ENCODE data around the gene DIPK1B. TPM values are rescaled to one million over a fixed set of nuclear protein-coding genes. Genes with fewer than 3 reads are reported as not detected.

The DIPK1B gene
- polyA plus RNA-seq, 3 donors: 6.0 to 12.8 (median 8.7) TPM

- H3K27ac ChIP-seq (ENCODE audit: low read depth, low read length): no peak overlapping the region
- 85 to 92% (median 88%) methylated on average over 32 of the region's 32 CpGs for WGBS, 3 donors
Observed at GRCh38 chr9:136723362-136723976, 11.1 kb downstream of the DIPK1B start.

GRCh38 chr9:136723989-136724388 lies 11.6 kb downstream of the DIPK1B start:
- H3K27ac ChIP-seq (ENCODE audit: low read depth, low read length): no peak overlapping the region
- WGBS, 3 donors: 90 to 93% (median 92%) methylated on average over 8 of the region's 8 CpGs

GRCh38 chr9:136724772-136725171 lies 12.4 kb downstream of the DIPK1B start:
- 70 to 78% (median 73%) methylated on average over 7 of the region's 7 CpGs for WGBS, 3 donors

GRCh38 chr9:136725612-136726011 lies 13.2 kb downstream of the DIPK1B start:
- WGBS, 3 donors: 58 to 76% (median 69%) methylated on average over 10 of the region's 10 CpGs
- no peak overlapping the region for H3K27ac ChIP-seq (ENCODE audit: low read depth, low read length)

More at GRCh38 chr9:136724772-136725171, 12.4 kb downstream of the DIPK1B start:
- H3K27ac ChIP-seq (ENCODE audit: low read depth, low read length): no peak overlapping the region

- WGBS, 3 donors: 48 to 69% (median 53%) methylated on average over 16 of the region's 16 CpGs
- H3K27ac ChIP-seq (ENCODE audit: low read depth, low read length): no peak overlapping the region
Observed at GRCh38 chr9:136726118-136726517, 13.7 kb downstream of the DIPK1B start.

- WGBS, 3 donors: 18 to 22% (median 21%) methylated on average over 18 of the region's 18 CpGs
- no peak overlapping the region for H3K27ac ChIP-seq (ENCODE audit: low read depth, low read length)
Observed at GRCh38 chr9:136726631-136727191, 14.3 kb downstream of the DIPK1B start.

- 0 to 1% (median 0%) methylated on average over 58 to 66 of the region's 66 CpGs for WGBS, 3 donors
Observed at GRCh38 chr9:136728080-136728547, 15.7 kb downstream of the DIPK1B start.

GRCh38 chr9:136728548-136729123 lies 16.3 kb downstream of the DIPK1B start:
- H3K27ac ChIP-seq (ENCODE audit: low read depth, low read length): no peak overlapping the region
- 2 to 7% (median 3%) methylated on average over 39 to 53 of the region's 53 CpGs for WGBS, 3 donors

More at GRCh38 chr9:136728080-136728547, 15.7 kb downstream of the DIPK1B start:
- no peak overlapping the region for H3K27ac ChIP-seq (ENCODE audit: low read depth, low read length)

GRCh38 chr9:136729144-136729543 lies 16.8 kb downstream of the DIPK1B start:
- H3K27ac ChIP-seq (ENCODE audit: low read depth, low read length): no peak overlapping the region

GRCh38 chr9:136729926-136730325 lies 17.6 kb downstream of the DIPK1B start:
- WGBS, 3 donors: 91 to 97% (median 94%) methylated on average over 8 of the region's 8 CpGs

More at GRCh38 chr9:136729144-136729543, 16.8 kb downstream of the DIPK1B start:
- WGBS, 3 donors: 71 to 94% (median 74%) methylated on average over 7 of the region's 7 CpGs

GRCh38 chr9:136732444-136733178 lies 20.2 kb downstream of the DIPK1B start:
- 76 to 78% (median 77%) methylated on average over 16 of the region's 16 CpGs for WGBS, 3 donors
- H3K27ac ChIP-seq (ENCODE audit: low read depth, low read length): no peak overlapping the region

More at GRCh38 chr9:136729926-136730325, 17.6 kb downstream of the DIPK1B start:
- H3K27ac ChIP-seq (ENCODE audit: low read depth, low read length): no peak overlapping the region

GRCh38 chr9:136733611-136734010 lies 21.2 kb downstream of the DIPK1B start:
- H3K27ac ChIP-seq (ENCODE audit: low read depth, low read length): no peak overlapping the region
- 77 to 90% (median 87%) methylated on average over 10 to 12 of the region's 12 CpGs for WGBS, 3 donors

GRCh38 chr9:136734837-136735496 lies 22.6 kb downstream of the DIPK1B start:
- WGBS, 3 donors: 80 to 92% (median 87%) methylated on average over 12 of the region's 12 CpGs
- no peak overlapping the region for H3K27ac ChIP-seq (ENCODE audit: low read depth, low read length)

- 81 to 88% (median 86%) methylated on average over 21 of the region's 21 CpGs for WGBS, 3 donors
- H3K27ac ChIP-seq (ENCODE audit: low read depth, low read length): no peak overlapping the region
Observed at GRCh38 chr9:136735812-136736480, 23.6 kb downstream of the DIPK1B start.

- 87 to 92% (median 91%) methylated on average over 20 of the region's 20 CpGs for WGBS, 3 donors
- H3K27ac ChIP-seq (ENCODE audit: low read depth, low read length): no peak overlapping the region
Observed at GRCh38 chr9:136738960-136739359, 26.6 kb downstream of the DIPK1B start.

GRCh38 chr9:136739509-136739908 lies 27.1 kb downstream of the DIPK1B start:
- WGBS, 3 donors: 85 to 91% (median 87%) methylated on average over 23 of the region's 23 CpGs
- H3K27ac ChIP-seq (ENCODE audit: low read depth, low read length): no peak overlapping the region

- 83 to 90% (median 86%) methylated on average over 10 to 11 of the region's 11 CpGs for WGBS, 3 donors
- no peak overlapping the region for H3K27ac ChIP-seq (ENCODE audit: low read depth, low read length)
Observed at GRCh38 chr9:136740069-136740468, 27.7 kb downstream of the DIPK1B start.

GRCh38 chr9:136740491-136740890 lies 28.1 kb downstream of the DIPK1B start:
- 85 to 89% (median 86%) methylated on average over 16 of the region's 16 CpGs for WGBS, 3 donors
- no peak overlapping the region for H3K27ac ChIP-seq (ENCODE audit: low read depth, low read length)

All from adipose tissue (tissue), 3 donors.